ENCODE data around the gene ATPAF2.

ATPAF2 gene

GRCh38 chr17:18038861-18039534, at the start of gene ATPAF2, which contains the start of gene GID4:
TSS of gene ATPAF2 (minus strand) at chr17:18039168. CDS start at chr17:18039013, 155 bp downstream.
TSS of gene GID4 (plus strand) at chr17:18039408. CDS start at chr17:18039465, 57 bp downstream.
- H3K4me3 Mint-ChIP-seq: peak within 1 kb of the TSS; percentile 97
- peaks cover 46% of the 10 kb centered on the region for H3K4me1 Mint-ChIP-seq (ENCODE audit: low read depth)
- H3K9me3 Mint-ChIP-seq: no peaks in the 10 kb centered on the region

GRCh38 chr17:18087610-18088491, 48.9 kb upstream of the ATPAF2 start, which contains the start of gene DRG2:
TSS of gene DRG2 (plus strand) at chr17:18087948. CDS start at chr17:18088024, 76 bp downstream.
- Mint-ChIP-seq H3K27ac (peak within 1 kb of the TSS; percentile 93), H3K27me3 (no peaks in the 10 kb centered on the region), H3K36me3 (ENCODE audit: low read depth) (peaks cover 21% of the 10 kb centered on the region), H3K4me1 (ENCODE audit: low read depth) (peaks cover 24% of the 10 kb centered on the region), H3K9me3 (no peaks in the 10 kb centered on the region), H3K4me3 (peak within 1 kb of the TSS; percentile 98)

More at GRCh38 chr17:18038861-18039534, at the start of gene ATPAF2, which contains the start of gene GID4:
- Mint-ChIP-seq H3K27ac (peak within 1 kb of the TSS; percentile 97), H3K36me3 (ENCODE audit: low read depth) (peaks cover 4% of the 10 kb centered on the region), H3K27me3 (no peaks in the 10 kb centered on the region)

- H3K27ac Mint-ChIP-seq: no peak overlapping the region
- H3K4me1 Mint-ChIP-seq (ENCODE audit: low read depth): peaks cover 16% of the 10 kb centered on the region
- no peaks in the 10 kb centered on the region for H3K36me3 Mint-ChIP-seq (ENCODE audit: low read depth)
- no peaks in the 10 kb centered on the region for H3K27me3 Mint-ChIP-seq
- H3K4me3 Mint-ChIP-seq: no peak overlapping the region
- H3K9me3 Mint-ChIP-seq: no peaks in the 10 kb centered on the region
Observed at GRCh38 chr17:18084256-18084655, 45.3 kb upstream of the ATPAF2 start.

- no peak overlapping the region for H3K4me3 Mint-ChIP-seq
- H3K36me3 Mint-ChIP-seq (ENCODE audit: low read depth): no peaks in the 10 kb centered on the region
- H3K27me3 Mint-ChIP-seq: peaks cover 8% of the 10 kb centered on the region
- no peak overlapping the region for H3K27ac Mint-ChIP-seq
- no peaks in the 10 kb centered on the region for H3K4me1 Mint-ChIP-seq (ENCODE audit: low read depth)
- no peaks in the 10 kb centered on the region for H3K9me3 Mint-ChIP-seq
Observed at GRCh38 chr17:18079543-18079942, 40.6 kb upstream of the ATPAF2 start.

GRCh38 chr17:18076936-18077335, 38.0 kb upstream of the ATPAF2 start:
- Mint-ChIP-seq H3K27ac (no peak overlapping the region), H3K9me3 (no peaks in the 10 kb centered on the region), H3K36me3 (ENCODE audit: low read depth) (no peaks in the 10 kb centered on the region), H3K27me3 (peaks cover 10% of the 10 kb centered on the region), H3K4me1 (ENCODE audit: low read depth) (no peaks in the 10 kb centered on the region), H3K4me3 (no peak overlapping the region)

GRCh38 chr17:18074566-18075272, 35.8 kb upstream of the ATPAF2 start:
- Mint-ChIP-seq H3K27me3 (peaks cover 10% of the 10 kb centered on the region), H3K36me3 (ENCODE audit: low read depth) (no peaks in the 10 kb centered on the region), H3K4me3 (no peak overlapping the region), H3K4me1 (ENCODE audit: low read depth) (peaks cover 10% of the 10 kb centered on the region), H3K9me3 (no peaks in the 10 kb centered on the region), H3K27ac (no peak overlapping the region)

- H3K36me3 Mint-ChIP-seq (ENCODE audit: low read depth): no peaks in the 10 kb centered on the region
- no peaks in the 10 kb centered on the region for H3K9me3 Mint-ChIP-seq
- H3K27ac Mint-ChIP-seq: no peak overlapping the region
- peaks cover 10% of the 10 kb centered on the region for H3K27me3 Mint-ChIP-seq
- no peak overlapping the region for H3K4me3 Mint-ChIP-seq
- H3K4me1 Mint-ChIP-seq (ENCODE audit: low read depth): peaks cover 10% of the 10 kb centered on the region
Observed at GRCh38 chr17:18071751-18072150, 32.8 kb upstream of the ATPAF2 start.

GRCh38 chr17:18070861-18071340, 31.9 kb upstream of the ATPAF2 start:
- Mint-ChIP-seq H3K36me3 (ENCODE audit: low read depth) (no peaks in the 10 kb centered on the region), H3K4me3 (no peak overlapping the region), H3K27me3 (peaks cover 10% of the 10 kb centered on the region), H3K4me1 (ENCODE audit: low read depth) (peaks cover 10% of the 10 kb centered on the region), H3K9me3 (no peaks in the 10 kb centered on the region), H3K27ac (no peak overlapping the region)

GRCh38 chr17:18069101-18069500, 30.1 kb upstream of the ATPAF2 start:
- no peaks in the 10 kb centered on the region for H3K27me3 Mint-ChIP-seq
- H3K4me1 Mint-ChIP-seq (ENCODE audit: low read depth): peaks cover 10% of the 10 kb centered on the region
- H3K9me3 Mint-ChIP-seq: no peaks in the 10 kb centered on the region
- no peak overlapping the region for H3K27ac Mint-ChIP-seq
- H3K4me3 Mint-ChIP-seq: no peak overlapping the region
- no peaks in the 10 kb centered on the region for H3K36me3 Mint-ChIP-seq (ENCODE audit: low read depth)

GRCh38 chr17:18066866-18067265, 27.9 kb upstream of the ATPAF2 start:
- Mint-ChIP-seq H3K36me3 (ENCODE audit: low read depth) (peaks cover 4% of the 10 kb centered on the region), H3K27me3 (no peaks in the 10 kb centered on the region), H3K9me3 (no peaks in the 10 kb centered on the region), H3K4me1 (ENCODE audit: low read depth) (peaks cover 10% of the 10 kb centered on the region), H3K27ac (no peak overlapping the region), H3K4me3 (no peak overlapping the region)

GRCh38 chr17:18065546-18065945, 26.6 kb upstream of the ATPAF2 start:
- Mint-ChIP-seq H3K27ac (no peak overlapping the region), H3K4me1 (ENCODE audit: low read depth) (no peaks in the 10 kb centered on the region), H3K9me3 (no peaks in the 10 kb centered on the region), H3K36me3 (ENCODE audit: low read depth) (peaks cover 4% of the 10 kb centered on the region), H3K4me3 (no peak overlapping the region), H3K27me3 (no peaks in the 10 kb centered on the region)

- Mint-ChIP-seq H3K4me3 (no peak overlapping the region), H3K27me3 (no peaks in the 10 kb centered on the region), H3K27ac (no peak overlapping the region), H3K4me1 (ENCODE audit: low read depth) (no peaks in the 10 kb centered on the region), H3K9me3 (no peaks in the 10 kb centered on the region), H3K36me3 (ENCODE audit: low read depth) (peaks cover 10% of the 10 kb centered on the region)
Observed at GRCh38 chr17:18064053-18064452, 25.1 kb upstream of the ATPAF2 start.

- H3K4me3 Mint-ChIP-seq: no peak overlapping the region
- H3K27ac Mint-ChIP-seq: no peak overlapping the region
- H3K36me3 Mint-ChIP-seq (ENCODE audit: low read depth): peaks cover 40% of the 10 kb centered on the region
Observed at GRCh38 chr17:18059283-18059682, 20.3 kb upstream of the ATPAF2 start.

GRCh38 chr17:18056214-18056613, 17.2 kb upstream of the ATPAF2 start:
- Mint-ChIP-seq H3K4me3 (no peak overlapping the region), H3K36me3 (ENCODE audit: low read depth) (peaks cover 43% of the 10 kb centered on the region), H3K27ac (no peak overlapping the region), H3K27me3 (no peaks in the 10 kb centered on the region), H3K4me1 (ENCODE audit: low read depth) (no peaks in the 10 kb centered on the region), H3K9me3 (no peaks in the 10 kb centered on the region)

More at GRCh38 chr17:18059283-18059682, 20.3 kb upstream of the ATPAF2 start:
- H3K27me3 Mint-ChIP-seq: no peaks in the 10 kb centered on the region
- no peaks in the 10 kb centered on the region for H3K4me1 Mint-ChIP-seq (ENCODE audit: low read depth)
- H3K9me3 Mint-ChIP-seq: no peaks in the 10 kb centered on the region
